ENCODE data around the gene MYEOV.

DNA sequence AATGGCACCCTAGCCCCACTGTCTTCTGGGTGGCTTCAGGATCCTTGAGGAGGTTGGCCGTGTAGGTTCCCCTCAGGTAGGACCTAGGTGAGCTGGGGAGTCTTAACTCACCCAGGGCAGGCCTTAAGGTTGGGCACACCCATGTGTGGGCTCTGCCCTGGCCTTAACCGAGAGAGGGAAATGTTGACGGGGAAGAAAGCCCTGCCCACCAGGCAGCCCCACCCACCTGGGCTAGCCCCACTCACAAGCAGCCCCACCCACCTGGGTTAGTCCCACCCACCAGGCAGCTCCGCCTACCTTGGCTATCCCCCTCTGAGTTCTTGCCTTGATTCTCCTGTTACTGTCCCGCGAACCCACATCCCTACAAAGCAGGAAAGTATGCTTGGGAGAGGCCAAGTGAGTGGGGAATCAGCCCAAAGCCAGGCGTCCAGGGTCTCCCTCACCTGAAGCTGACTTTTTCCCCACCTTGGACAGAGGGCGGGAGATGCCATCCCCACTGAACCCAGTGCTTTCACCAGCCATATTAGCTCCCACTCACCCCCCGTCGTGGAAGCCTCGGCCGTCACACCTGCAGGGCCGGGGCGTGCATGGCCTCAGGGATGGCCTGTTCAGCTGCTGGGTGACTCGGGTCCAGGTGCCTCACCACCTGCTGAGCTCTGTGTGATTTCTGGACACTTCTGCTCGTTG, at the start of gene MYEOV:
- TF ChIP-seq, protein P1, sequence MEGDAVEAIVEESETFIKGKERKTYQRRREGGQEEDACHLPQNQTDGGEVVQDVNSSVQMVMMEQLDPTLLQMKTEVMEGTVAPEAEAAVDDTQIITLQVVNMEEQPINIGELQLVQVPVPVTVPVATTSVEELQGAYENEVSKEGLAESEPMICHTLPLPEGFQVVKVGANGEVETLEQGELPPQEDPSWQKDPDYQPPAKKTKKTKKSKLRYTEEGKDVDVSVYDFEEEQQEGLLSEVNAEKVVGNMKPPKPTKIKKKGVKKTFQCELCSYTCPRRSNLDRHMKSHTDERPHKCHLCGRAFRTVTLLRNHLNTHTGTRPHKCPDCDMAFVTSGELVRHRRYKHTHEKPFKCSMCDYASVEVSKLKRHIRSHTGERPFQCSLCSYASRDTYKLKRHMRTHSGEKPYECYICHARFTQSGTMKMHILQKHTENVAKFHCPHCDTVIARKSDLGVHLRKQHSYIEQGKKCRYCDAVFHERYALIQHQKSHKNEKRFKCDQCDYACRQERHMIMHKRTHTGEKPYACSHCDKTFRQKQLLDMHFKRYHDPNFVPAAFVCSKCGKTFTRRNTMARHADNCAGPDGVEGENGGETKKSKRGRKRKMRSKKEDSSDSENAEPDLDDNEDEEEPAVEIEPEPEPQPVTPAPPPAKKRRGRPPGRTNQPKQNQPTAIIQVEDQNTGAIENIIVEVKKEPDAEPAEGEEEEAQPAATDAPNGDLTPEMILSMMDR (IDR thresholded peaks at IDR 0.05) = no peak
- no peak for TF ChIP-seq POLR2A (IDR thresholded peaks at IDR 0.05)
- no peak for TF ChIP-seq EP300 (IDR thresholded peaks at IDR 0.05)
